ENCODE measurements around the gene CDC14A.

GRCh38 chr1:100348549-100349144 is 3.7 kb upstream of the CDC14A start:
- no peak for TF ChIP-seq CTCF (IDR thresholded peaks at IDR 0.05 in 8 of 11, conservative IDR thresholded peaks at IDR 0.05 in 3 of 11)
- TF ChIP-seq POLR2AphosphoS5 (IDR thresholded peaks at IDR 0.05) = no peak
- TF ChIP-seq POLR2A (IDR thresholded peaks at IDR 0.05) = no peak
